Measurements from ENCODE around the gene PSPC1. TPM values are rescaled to one million over a fixed set of nuclear protein-coding genes. Genes with fewer than 3 reads are reported as not detected.

The PSPC1 gene
- total RNA-seq, 2 experiments from 2014 or later: 55.9 to 56.6 TPM

DNA sequence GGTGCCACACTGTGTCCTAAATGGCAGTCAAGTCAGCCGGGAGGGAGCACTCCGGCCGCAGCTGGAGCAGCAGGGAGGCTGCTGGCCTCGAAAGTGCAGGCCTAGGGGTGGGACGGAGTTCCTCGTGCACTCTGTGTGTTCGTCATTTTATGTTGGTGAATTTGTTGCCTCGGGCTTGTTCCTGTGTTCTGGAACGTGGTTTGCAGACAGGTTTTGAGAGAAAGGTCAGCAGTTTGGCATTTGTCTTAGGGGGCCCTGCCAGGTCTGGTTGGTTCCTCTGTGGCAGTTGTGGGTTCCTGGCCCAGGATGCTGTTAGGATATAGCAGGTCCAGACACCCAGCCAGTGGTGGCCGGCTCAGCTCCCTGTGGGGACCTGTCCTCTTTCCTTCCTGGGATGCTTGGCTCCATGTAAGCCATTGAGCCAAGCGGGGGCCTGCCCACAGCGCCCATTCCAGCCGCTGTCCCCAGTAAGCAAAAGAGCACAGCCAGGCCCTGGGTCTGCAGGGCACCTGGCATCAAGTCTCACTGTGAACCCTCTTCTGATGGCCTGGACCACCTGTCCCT, 119.2 kb downstream of the PSPC1 start:
- Mint-ChIP-seq H3K27ac (no peak overlapping the region), H3K4me1 (ENCODE audit: low read depth) (no peaks in the 10 kb centered on the region), H3K9me3 (no peaks in the 10 kb centered on the region), H3K27me3 (no peaks in the 10 kb centered on the region), H3K36me3 (peaks cover 55% of the 10 kb centered on the region), H3K4me3 (no peak overlapping the region)
- DNase-seq: no peak
- CTCF ChIA-PET: no interaction called here
- intact Hi-C loops (cut with micrococcal nuclease): no loop called here
- POLR2A ChIA-PET: no interaction called here

DNA sequence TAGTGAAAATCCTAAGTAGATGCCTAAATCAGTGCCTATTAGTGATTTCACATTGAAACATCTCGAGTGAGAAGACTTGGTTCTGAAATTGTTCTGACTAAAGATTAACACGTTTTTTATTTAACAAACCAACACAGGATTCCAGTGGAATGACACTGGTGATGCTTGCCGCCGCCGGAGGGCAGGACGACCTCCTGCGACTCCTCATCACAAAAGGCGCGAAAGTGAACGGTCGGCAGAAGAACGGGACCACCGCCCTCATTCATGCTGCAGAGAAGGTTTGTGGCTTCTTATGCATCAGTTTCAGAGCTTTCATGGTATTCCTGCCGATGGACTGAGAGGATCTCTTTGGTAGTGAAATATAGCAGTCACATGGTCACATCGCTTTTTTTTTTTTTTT, 121.2 kb downstream of the PSPC1 start:
- ChIA-PET CTCF (interaction anchor here (0.5 kb wide), 1 partner anchor 105 kb away, joined by 3 read pairs; no protein-coding TSS in a partner anchor), POLR2A (no interaction called here)
- intact Hi-C loops (cut with micrococcal nuclease): no loop called here
- Mint-ChIP-seq H3K36me3 (peaks cover 46% of the 10 kb centered on the region), H3K27me3 (no peaks in the 10 kb centered on the region), H3K4me3 (no peak overlapping the region), H3K27ac (no peak overlapping the region), H3K9me3 (no peaks in the 10 kb centered on the region), H3K4me1 (ENCODE audit: low read depth) (no peaks in the 10 kb centered on the region)
- no peak for DNase-seq

DNA sequence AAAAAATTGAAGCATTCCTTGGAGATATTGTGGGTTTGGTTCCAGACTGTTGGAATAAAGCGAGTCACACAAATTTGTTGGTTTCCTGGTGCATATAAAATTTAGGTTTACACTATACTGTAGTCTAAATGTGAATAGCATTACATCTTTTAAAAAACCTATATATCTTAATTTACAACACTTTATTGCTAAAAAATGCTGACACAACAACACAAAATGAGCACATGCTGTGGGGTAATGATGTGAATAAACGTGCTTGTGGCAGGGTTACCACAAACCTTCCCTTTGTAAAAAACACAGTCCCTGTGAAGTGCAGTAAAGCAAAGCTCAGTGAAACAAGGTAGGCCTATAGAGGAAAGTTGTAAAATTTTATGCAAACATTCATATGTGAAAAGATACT, 121.6 kb downstream of the PSPC1 start:
- Mint-ChIP-seq H3K36me3 (peaks cover 41% of the 10 kb centered on the region), H3K4me1 (ENCODE audit: low read depth) (no peaks in the 10 kb centered on the region)

DNA sequence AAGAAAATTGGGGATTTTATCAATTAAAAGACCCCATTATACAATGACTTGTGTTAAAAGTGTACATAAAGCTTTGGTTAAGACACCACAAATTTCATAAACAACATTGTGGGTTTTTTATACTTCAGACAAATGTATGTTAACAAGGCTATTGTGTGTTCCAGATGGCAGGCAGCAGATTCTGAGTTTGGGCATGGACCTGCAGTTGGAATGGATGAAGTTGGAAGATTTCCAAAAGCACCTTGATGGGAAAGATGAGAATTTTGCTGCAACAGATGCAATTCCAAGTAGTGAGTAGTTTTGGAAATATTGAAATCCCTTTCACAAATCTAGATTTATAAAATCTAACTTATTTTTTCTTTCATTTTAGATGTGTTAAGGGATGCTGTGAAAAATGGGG, 123.9 kb downstream of the PSPC1 start:
- ChIA-PET POLR2A (no interaction called here), CTCF (no interaction called here)
- no peak overlapping the region for H3K4me3 Mint-ChIP-seq
- DNase-seq: no peak
- no peaks in the 10 kb centered on the region for H3K27me3 Mint-ChIP-seq
- H3K27ac Mint-ChIP-seq: no peak overlapping the region
- H3K36me3 Mint-ChIP-seq: peaks cover 29% of the 10 kb centered on the region
- H3K9me3 Mint-ChIP-seq: no peaks in the 10 kb centered on the region
- no peaks in the 10 kb centered on the region for H3K4me1 Mint-ChIP-seq (ENCODE audit: low read depth)
- intact Hi-C loops (cut with micrococcal nuclease): no loop called here

More for the DNA sequence above, 121.6 kb downstream of the PSPC1 start:
- DNase-seq: no peak
- no peak overlapping the region for H3K4me3 Mint-ChIP-seq
- no peaks in the 10 kb centered on the region for H3K9me3 Mint-ChIP-seq
- intact Hi-C loops (cut with micrococcal nuclease): no loop called here
- no peak overlapping the region for H3K27ac Mint-ChIP-seq
- H3K27me3 Mint-ChIP-seq: no peaks in the 10 kb centered on the region
- CTCF ChIA-PET: interaction anchor here (0.5 kb wide), 1 partner anchor 105 kb away, joined by 3 read pairs; no protein-coding TSS in a partner anchor
- POLR2A ChIA-PET: no interaction called here

DNA sequence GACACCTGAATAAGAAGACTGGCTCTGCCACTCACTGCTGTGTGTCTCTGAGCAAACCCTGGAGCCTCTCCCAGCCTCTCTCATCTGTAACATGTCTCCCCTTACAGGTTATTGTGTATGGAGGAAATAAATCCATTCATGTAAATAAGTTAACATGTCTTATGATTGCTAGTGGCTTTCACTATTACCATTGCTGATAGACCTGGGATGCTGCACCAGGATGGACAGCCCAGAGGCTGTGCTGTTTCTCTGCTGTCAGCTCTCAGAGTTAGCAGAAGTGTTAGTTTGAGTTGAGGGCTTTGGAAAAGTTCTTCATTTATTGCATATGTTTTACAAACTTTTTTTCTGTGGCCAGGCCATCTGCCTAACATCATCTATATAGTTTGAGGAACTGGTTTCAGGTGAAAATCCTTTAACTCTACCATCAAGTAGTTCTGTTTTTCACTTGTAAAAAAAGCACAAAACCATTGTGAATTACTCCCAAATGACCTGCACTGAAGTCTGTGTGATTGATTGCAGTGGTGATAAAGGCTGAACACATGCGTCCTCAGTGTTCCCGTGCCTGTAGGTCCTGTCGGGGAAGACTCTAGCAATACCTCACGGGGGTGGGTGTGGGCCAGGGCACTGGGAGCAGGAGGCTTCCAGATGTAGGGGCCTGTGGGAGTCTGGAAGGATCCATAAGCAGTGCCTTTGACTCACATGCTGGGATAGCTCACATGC, 124.7 kb downstream of the PSPC1 start:
- DNase-seq: no peak
- Mint-ChIP-seq H3K27ac (no peak overlapping the region), H3K4me3 (no peak overlapping the region), H3K9me3 (no peaks in the 10 kb centered on the region), H3K36me3 (peaks cover 24% of the 10 kb centered on the region), H3K27me3 (no peaks in the 10 kb centered on the region), H3K4me1 (ENCODE audit: low read depth) (no peaks in the 10 kb centered on the region)
- ChIA-PET POLR2A (no interaction called here), CTCF (no interaction called here)
- intact Hi-C loops (cut with micrococcal nuclease): no loop called here

Other genes starting within 250 kb of the PSPC1 start
- under 1 TPM in 1 of 2 experiments, not detected in 1; 0.12 TPM for gene TPTE2, start 221.4 kb downstream of the PSPC1 start, total RNA-seq
- gene MPHOSPH8, start 149.3 kb downstream of the PSPC1 start, total RNA-seq: 10 to 100 TPM; 32.6 to 37.6 TPM
- gene ZMYM5, start 80.7 kb upstream of the PSPC1 start, total RNA-seq: 10 to 100 TPM; 10.0 to 11.1 TPM
- gene ZMYM2, start 175.8 kb upstream of the PSPC1 start, total RNA-seq: 10 to 100 TPM; 47.7 to 55.8 TPM